Keratinocyte (primary cell): ENCODE measurements around the gene IL1RAPL2.

ENCODE experiments used
- EZH2 ChIP-seq: IDR thresholded peaks from one replicate; pipeline ENCODE4 v1.6.1; 2012; ENCODE audit warnings: inconsistent platforms, mild to moderate bottlenecking, low read length, moderate library complexity
- TF ChIP-seq, protein P1 (sequence below), 3 experiments: IDR thresholded peaks in 1 of 3; conservative IDR thresholded peaks in 1 of 3; optimal IDR thresholded peaks in 1 of 3; 2 replicates in 2 of 3; 3 replicates in 1 of 3; pipeline versions ENCODE3 to v1.5.1; 2011; ENCODE audit warnings: low read length in 3 of 3, mild to moderate bottlenecking in 3 of 3, moderate library complexity in 2 of 3, control low read depth in 1 of 3, inconsistent platforms in 1 of 3; ENCODE audit not compliant: insufficient read depth in 2 of 3; ENCODE audit errors: extremely low read depth in 1 of 3

DNA sequence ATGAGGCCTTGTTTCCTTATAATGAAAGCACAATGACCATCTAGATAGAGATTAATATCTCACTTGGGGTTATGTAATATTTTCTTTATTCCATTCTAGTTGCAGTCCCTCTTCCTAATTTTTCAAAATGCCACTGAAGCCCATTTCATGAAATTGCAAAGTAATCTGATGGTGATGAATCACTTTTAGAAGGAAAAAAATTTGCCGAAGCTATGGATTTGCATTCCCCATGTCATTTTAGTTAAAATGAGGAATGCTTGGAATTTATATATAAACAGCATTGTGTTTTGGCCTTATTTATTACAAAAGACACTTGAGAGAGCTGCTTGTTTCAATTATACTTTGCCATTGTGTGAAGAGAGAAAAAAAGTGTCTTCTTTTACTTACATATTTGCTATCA is 896.2 kb downstream of the IL1RAPL2 start:
- TF ChIP-seq, protein P1, sequence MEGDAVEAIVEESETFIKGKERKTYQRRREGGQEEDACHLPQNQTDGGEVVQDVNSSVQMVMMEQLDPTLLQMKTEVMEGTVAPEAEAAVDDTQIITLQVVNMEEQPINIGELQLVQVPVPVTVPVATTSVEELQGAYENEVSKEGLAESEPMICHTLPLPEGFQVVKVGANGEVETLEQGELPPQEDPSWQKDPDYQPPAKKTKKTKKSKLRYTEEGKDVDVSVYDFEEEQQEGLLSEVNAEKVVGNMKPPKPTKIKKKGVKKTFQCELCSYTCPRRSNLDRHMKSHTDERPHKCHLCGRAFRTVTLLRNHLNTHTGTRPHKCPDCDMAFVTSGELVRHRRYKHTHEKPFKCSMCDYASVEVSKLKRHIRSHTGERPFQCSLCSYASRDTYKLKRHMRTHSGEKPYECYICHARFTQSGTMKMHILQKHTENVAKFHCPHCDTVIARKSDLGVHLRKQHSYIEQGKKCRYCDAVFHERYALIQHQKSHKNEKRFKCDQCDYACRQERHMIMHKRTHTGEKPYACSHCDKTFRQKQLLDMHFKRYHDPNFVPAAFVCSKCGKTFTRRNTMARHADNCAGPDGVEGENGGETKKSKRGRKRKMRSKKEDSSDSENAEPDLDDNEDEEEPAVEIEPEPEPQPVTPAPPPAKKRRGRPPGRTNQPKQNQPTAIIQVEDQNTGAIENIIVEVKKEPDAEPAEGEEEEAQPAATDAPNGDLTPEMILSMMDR (optimal IDR thresholded peaks at IDR 0.05 in 1 of 3, IDR thresholded peaks at IDR 0.05 in 1 of 3, conservative IDR thresholded peaks at IDR 0.05 in 1 of 3; ENCODE audit: extremely low read depth in 1 of 3, insufficient read depth in 2 of 3, low read length in 3 of 3): no peak
- no peak for TF ChIP-seq EZH2
